ENCODE results near the gene B3GALT5.

B3GALT5 gene

DNA sequence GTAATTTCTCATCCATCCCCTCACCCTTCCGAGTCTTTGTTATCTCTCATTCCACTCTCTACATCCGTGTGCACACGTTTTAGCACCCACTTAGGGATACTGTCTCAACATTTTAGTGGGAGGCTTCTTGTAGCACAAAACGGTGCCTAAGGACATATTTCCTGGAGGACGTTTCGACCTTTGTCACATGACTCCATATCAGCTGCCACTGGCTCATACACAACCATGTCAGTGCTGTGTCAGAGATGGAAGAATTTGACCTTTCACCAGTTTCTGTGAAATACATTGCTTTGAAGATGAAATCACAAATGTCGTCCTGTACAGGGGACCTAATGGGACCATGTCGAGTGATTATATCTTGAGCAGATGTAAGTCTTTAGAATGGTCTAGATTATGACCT is 15.6 kb downstream of the B3GALT5 start:
- no peaks in the 10 kb centered on the region for H3K36me3 Mint-ChIP-seq (ENCODE audit: low read depth)
- H3K4me1 Mint-ChIP-seq (ENCODE audit: low read depth), result no peaks in the 10 kb centered on the region
- peaks cover 20% of the 10 kb centered on the region for H3K27me3 Mint-ChIP-seq
- H3K4me3 Mint-ChIP-seq, result no peak overlapping the region
- no peak for DNase-seq
- no peak overlapping the region for H3K27ac Mint-ChIP-seq
- peaks cover 8% of the 10 kb centered on the region for H3K9me3 Mint-ChIP-seq

DNA sequence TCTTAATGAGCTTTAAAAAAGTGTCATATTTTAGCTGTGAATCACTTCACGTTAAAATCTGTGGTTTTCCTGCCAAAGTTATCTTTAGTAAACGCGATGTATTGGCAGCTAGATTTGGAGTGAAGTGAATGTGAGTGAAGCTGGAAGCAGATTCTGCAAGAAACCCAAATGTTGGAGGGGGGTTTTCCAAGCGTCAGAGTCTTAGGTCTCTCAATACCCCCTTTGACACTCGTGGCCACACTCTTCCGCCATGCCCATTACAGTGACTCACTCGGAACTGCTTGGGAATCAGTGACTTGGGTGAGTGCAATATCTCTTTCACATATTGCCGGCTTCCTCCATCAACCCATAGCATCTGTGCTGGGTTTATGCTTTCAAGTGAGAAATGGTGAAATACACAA is 17.5 kb downstream of the B3GALT5 start:
- no peak overlapping the region for H3K27ac Mint-ChIP-seq
- H3K36me3 Mint-ChIP-seq (ENCODE audit: low read depth), result no peaks in the 10 kb centered on the region
- peaks cover 20% of the 10 kb centered on the region for H3K27me3 Mint-ChIP-seq

DNA sequence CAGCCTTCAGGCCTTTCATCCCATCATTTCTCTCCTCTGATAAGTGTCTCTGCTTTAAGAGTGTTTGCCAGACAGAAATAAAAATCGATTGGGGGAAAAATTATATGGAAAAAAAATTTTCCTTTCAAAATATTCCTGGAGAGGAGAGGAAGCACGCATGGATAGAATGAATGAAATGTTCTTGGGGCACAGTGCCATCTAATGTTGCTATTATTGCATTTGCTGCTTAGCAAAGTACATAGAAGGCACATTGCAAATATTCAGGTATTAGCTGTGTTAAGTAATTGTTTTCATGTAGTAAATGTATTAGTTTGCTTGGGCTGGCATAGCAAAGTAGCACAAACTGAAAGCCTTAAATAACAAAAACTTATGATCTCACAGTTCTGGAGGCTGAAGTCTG is 18.1 kb downstream of the B3GALT5 start:
- H3K27me3 Mint-ChIP-seq, result peaks cover 22% of the 10 kb centered on the region

More for the DNA sequence above, 17.5 kb downstream of the B3GALT5 start:
- Mint-ChIP-seq H3K4me3 (no peak overlapping the region), H3K9me3 (no peaks in the 10 kb centered on the region), H3K4me1 (ENCODE audit: low read depth) (no peaks in the 10 kb centered on the region)
- DNase-seq, result no peak

DNA sequence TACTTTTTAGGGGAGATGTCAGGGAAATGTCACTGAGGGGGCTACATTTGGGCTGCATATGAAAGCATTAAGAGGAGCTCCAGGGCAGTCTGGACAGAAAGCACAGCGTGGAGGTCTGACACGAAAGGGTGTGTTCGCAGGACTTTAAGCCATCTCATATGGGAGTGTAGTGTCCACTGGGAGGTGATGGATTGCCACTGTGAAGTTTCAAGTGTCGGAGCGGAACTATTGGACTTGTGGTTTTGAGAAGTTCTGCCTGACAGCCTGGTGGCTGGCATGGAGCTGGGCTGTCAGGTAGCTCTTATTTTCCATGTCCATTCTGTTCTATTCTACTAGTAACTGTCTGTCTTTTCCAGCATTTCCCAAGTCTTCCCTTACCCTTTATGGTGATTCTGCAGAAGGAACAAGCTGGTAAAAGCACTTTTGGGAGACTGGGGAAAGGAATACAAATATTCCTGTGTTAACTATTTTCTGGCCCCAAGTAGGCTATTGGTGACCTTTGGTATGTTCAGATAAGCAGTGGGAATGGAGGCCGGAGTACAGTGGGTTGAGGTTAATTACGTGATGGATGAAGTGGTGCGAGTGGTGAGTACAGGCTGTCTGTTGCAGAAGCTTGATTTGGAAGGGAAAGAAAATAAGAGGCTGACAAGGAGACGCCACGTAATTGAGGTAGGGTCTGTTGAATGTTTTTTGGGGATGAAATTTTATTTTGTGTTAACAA is 19.3 kb downstream of the B3GALT5 start:
- Mint-ChIP-seq H3K9me3 (no peaks in the 10 kb centered on the region), H3K4me3 (no peak overlapping the region), H3K36me3 (ENCODE audit: low read depth) (no peaks in the 10 kb centered on the region), H3K4me1 (ENCODE audit: low read depth) (no peaks in the 10 kb centered on the region), H3K27me3 (peaks cover 21% of the 10 kb centered on the region), H3K27ac (no peak overlapping the region)
- no peak for DNase-seq

More for the DNA sequence above, 18.1 kb downstream of the B3GALT5 start:
- H3K27ac Mint-ChIP-seq, result no peak overlapping the region
- H3K4me3 Mint-ChIP-seq, result no peak overlapping the region
- DNase-seq, result no peak
- no peaks in the 10 kb centered on the region for H3K36me3 Mint-ChIP-seq (ENCODE audit: low read depth)
- no peaks in the 10 kb centered on the region for H3K9me3 Mint-ChIP-seq
- H3K4me1 Mint-ChIP-seq (ENCODE audit: low read depth), result no peaks in the 10 kb centered on the region

DNA sequence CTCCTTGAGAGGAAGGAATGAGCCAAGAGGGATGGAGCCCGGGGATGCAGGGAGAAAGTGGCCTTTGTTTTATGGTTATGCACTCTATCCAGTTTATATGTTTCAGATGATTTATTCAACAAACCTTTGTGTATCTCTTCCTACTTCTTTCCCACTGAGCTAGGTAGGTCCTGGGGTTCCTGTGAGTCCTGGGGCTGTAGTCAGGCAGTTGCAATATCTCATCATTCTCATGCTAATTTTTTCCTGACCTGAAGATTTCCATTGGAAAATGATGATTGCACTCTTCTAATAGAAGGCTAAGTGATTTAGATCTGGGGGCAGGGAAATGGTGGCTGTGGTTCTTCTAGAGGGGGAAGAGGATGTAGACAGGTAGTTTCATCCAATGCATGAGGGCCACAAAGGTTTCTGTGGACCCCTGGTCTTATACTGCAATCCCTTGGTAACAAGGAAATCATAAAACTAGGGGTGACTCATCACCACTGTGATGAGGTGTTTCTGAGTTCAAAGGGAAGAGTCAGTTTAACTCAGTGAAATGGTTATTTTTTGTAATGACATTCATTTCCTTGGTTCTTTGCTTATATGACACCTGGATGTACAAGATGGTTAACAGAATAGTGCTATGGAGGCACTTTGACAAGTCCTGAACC is 20.2 kb downstream of the B3GALT5 start:
- Mint-ChIP-seq H3K27me3 (peaks cover 26% of the 10 kb centered on the region), H3K36me3 (ENCODE audit: low read depth) (no peaks in the 10 kb centered on the region), H3K4me3 (no peak overlapping the region), H3K27ac (no peak overlapping the region), H3K4me1 (ENCODE audit: low read depth) (no peaks in the 10 kb centered on the region), H3K9me3 (no peaks in the 10 kb centered on the region)
- DNase-seq, result no peak

DNA sequence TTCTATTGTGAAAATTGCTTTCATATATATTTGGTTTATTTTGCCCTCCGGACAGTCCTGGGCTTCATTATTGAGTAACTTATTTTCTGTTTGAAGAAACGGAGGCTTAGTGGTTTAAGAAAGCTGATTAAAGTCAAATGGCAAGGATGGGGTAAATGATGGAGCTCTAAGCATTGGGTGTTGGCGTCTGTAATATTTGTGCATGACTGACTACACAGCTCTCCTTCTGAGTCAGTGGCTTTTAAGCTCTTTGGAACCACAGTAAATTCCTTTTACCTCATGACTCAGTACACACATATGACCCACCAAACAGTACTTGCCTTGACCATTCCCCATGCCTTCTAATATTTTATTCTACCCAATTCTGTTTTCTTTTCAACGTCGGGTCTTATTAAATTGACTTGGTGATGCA is 21.0 kb downstream of the B3GALT5 start:
- Mint-ChIP-seq H3K9me3 (no peaks in the 10 kb centered on the region), H3K27me3 (peaks cover 24% of the 10 kb centered on the region), H3K4me3 (no peak overlapping the region)

DNA sequence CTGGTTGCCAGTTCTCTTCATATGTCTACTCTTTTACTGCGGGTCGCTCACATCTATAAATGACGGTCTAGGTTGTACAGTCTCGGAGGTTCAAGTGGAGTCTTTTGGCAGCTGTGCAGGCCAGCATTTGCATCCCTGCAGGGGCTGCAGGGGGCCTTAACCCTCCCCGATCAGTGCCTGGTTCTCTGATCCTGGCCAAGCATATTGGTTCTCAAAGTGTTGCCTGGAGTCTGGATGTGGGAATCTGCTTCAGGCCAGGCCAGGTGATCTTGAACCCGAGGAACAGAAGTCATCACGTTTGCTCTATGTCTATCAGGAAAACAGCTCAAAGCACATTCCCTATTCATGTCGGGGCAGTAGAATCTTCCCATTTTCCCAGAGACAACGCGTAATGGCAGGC is 21.8 kb downstream of the B3GALT5 start:
- H3K4me1 Mint-ChIP-seq (ENCODE audit: low read depth), result no peaks in the 10 kb centered on the region
- no peak overlapping the region for H3K4me3 Mint-ChIP-seq
- H3K36me3 Mint-ChIP-seq (ENCODE audit: low read depth), result no peaks in the 10 kb centered on the region
- no peak for DNase-seq
- H3K9me3 Mint-ChIP-seq, result no peaks in the 10 kb centered on the region
- H3K27me3 Mint-ChIP-seq, result peaks cover 24% of the 10 kb centered on the region
- no peak overlapping the region for H3K27ac Mint-ChIP-seq

More for the DNA sequence above, 21.0 kb downstream of the B3GALT5 start:
- H3K4me1 Mint-ChIP-seq (ENCODE audit: low read depth), result no peaks in the 10 kb centered on the region
- H3K36me3 Mint-ChIP-seq (ENCODE audit: low read depth), result no peaks in the 10 kb centered on the region
- DNase-seq, result no peak
- no peak overlapping the region for H3K27ac Mint-ChIP-seq

DNA sequence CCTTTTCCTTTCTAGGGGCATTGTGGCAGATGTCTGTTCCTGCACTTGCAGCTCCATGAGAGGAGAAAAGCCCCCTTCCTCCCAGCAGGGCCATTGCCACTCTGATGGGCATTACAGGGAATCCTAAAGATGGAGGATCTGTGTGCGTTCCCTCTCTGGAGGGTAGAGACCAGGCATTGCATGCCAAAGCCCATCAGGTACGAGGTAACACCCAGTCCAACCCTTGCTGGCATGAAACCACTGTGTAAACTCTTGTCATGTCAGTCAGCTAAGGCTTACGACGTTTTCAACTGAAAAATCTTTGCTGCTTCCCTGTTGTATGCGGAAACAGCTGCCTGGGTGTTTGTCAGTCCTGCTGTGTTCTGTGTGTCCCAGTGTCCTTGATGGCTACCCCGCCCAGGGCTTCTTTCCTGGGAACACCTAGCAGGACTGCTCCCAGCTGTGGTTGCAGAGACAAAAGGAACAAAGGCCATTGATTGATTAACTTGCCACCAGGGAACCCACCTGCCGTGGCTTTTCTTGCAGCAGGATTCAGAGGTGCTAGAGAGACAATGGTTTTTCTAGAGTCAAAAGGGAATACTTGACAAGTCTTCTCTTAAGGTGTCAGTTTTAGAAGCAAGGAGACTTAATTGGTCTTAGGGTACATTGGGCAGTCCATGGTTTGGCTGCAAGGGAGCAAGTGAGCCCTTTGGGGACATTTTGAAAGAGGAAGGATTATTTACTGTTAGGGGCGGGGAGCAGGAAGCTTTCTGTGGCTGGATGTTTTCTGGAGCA is 24.6 kb downstream of the B3GALT5 start:
- Mint-ChIP-seq H3K4me3 (no peak overlapping the region), H3K9me3 (no peaks in the 10 kb centered on the region), H3K27ac (no peak overlapping the region), H3K4me1 (ENCODE audit: low read depth) (no peaks in the 10 kb centered on the region), H3K27me3 (peaks cover 29% of the 10 kb centered on the region), H3K36me3 (ENCODE audit: low read depth) (no peaks in the 10 kb centered on the region)
- DNase-seq, result no peak

DNA sequence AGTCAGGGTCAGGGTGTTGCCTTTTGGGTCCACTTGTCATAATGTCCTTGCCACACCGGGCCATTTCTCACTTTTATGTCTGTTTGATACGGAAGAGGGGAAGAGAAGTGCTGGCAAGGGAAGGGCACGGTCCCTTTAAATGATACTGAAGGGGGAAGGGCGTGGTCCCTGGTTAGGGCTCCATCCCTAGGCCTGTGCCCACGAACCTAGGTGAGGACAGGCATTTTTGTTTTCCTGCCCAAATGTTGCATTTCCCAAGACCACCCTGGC is 25.2 kb downstream of the B3GALT5 start:
- H3K36me3 Mint-ChIP-seq (ENCODE audit: low read depth), result no peaks in the 10 kb centered on the region
- no peak overlapping the region for H3K4me3 Mint-ChIP-seq
- no peak for DNase-seq
- H3K27me3 Mint-ChIP-seq, result peaks cover 29% of the 10 kb centered on the region
- H3K27ac Mint-ChIP-seq, result no peak overlapping the region
- H3K4me1 Mint-ChIP-seq (ENCODE audit: low read depth), result no peaks in the 10 kb centered on the region
- H3K9me3 Mint-ChIP-seq, result no peaks in the 10 kb centered on the region

DNA sequence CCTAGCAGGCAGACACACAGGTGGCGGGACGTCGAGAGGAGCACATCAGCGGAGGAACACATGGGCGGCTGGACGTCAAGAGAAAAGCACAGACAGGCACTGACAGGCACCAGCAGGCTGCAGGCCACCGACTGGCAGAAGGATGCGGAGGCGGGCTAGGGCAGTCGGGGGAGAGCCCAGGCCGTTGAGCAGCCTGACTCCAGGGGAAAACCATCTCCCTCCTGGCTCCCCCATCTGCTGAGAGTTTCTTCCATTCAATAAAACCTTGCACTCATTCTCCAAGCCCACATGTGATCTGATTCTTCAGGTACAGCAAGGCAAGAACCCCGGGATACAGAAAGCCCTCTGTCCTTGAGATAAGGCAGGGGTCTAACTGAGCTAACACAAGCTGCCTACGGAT is 25.5 kb downstream of the B3GALT5 start:
- H3K4me3 Mint-ChIP-seq, result no peak overlapping the region
- no peaks in the 10 kb centered on the region for H3K36me3 Mint-ChIP-seq (ENCODE audit: low read depth)
- H3K27me3 Mint-ChIP-seq, result peaks cover 29% of the 10 kb centered on the region
- DNase-seq, result no peak
- H3K4me1 Mint-ChIP-seq (ENCODE audit: low read depth), result no peaks in the 10 kb centered on the region
- no peak overlapping the region for H3K27ac Mint-ChIP-seq
- no peaks in the 10 kb centered on the region for H3K9me3 Mint-ChIP-seq

DNA sequence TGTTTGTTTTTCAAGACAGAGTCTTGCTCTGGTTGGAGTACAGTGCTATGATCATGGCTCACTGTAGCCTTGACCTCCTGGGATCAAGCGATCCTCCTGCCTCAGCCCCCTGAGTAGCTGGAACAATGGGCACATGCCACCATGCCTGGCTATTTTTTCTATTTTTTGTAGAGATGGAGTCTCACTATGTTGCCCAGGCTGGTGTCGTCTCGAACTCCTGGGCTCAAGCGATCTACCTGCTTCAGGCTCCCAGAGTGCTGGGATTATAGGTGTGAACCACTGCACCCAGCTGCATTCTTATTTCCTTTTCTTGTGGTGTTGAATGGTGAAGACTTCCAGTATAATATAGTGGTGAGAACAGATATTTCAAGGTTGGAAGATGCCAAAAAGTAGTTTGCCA is 28.0 kb downstream of the B3GALT5 start:
- H3K27ac Mint-ChIP-seq, result no peak overlapping the region
- H3K4me1 Mint-ChIP-seq (ENCODE audit: low read depth), result no peaks in the 10 kb centered on the region
- H3K36me3 Mint-ChIP-seq (ENCODE audit: low read depth), result no peaks in the 10 kb centered on the region
- DNase-seq, result no peak
- H3K9me3 Mint-ChIP-seq, result no peaks in the 10 kb centered on the region
- H3K4me3 Mint-ChIP-seq, result no peak overlapping the region
- H3K27me3 Mint-ChIP-seq, result peaks cover 28% of the 10 kb centered on the region

DNA sequence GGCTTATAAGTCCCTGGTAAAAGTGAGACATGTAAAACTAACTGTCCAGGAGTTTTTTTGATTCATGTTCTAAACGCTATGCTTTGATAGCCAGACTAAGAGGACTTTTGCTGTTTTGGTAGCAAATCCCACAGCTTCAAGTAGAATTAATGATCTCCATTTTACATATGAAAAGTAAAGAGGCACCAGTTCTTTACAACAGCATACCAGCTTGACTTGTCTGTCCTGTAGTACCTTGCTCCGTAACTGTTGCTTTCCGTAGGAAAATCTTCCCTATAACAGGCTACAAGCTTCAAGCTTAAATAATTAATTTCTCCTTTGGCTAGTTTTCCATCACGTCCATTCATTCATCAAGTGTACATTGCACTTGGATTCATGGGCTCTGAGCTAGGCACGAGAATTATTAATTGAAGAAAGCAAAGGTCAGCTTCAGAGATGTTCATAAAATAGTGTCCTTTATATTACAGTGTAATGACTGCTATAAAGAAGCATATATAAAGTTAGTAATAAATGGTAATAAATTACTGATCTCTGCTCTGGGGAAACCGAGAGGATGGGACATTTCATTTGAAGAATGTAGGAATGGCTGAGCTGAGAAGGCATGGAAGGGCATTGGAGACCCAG is 29.2 kb downstream of the B3GALT5 start:
- Mint-ChIP-seq H3K27me3 (peaks cover 18% of the 10 kb centered on the region), H3K4me1 (ENCODE audit: low read depth) (no peaks in the 10 kb centered on the region), H3K9me3 (no peaks in the 10 kb centered on the region), H3K36me3 (ENCODE audit: low read depth) (no peaks in the 10 kb centered on the region), H3K4me3 (no peak overlapping the region), H3K27ac (no peak overlapping the region)
- no peak for DNase-seq

DNA sequence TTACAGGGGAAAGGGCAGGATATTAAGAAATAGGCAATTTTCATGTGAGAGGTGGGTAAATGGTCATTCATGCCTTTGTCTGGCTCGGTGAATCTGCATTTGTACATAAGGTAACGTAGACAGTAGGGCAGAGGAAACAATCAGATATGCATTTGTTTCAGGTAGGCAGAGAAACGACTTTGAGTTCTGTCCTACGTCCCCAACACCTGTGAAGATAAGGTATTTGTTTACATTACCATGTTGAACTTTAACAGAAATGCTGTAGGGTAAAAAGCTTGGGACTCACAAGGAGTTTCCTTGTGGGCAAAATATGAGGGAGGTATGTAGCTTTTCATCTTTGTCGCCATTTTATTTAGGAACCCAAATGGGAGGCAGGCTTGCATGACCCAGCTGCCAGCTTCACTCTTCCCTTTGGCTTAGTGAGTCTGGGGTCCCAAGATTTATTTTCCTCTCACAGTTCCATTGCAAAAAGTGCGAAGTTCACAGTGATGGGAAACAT is 31.4 kb downstream of the B3GALT5 start:
- no peaks in the 10 kb centered on the region for H3K36me3 Mint-ChIP-seq (ENCODE audit: low read depth)
- no peak for DNase-seq
- no peak overlapping the region for H3K27ac Mint-ChIP-seq
- H3K9me3 Mint-ChIP-seq, result no peaks in the 10 kb centered on the region
- H3K27me3 Mint-ChIP-seq, result peaks cover 16% of the 10 kb centered on the region
- no peak overlapping the region for H3K4me3 Mint-ChIP-seq
- H3K4me1 Mint-ChIP-seq (ENCODE audit: low read depth), result no peaks in the 10 kb centered on the region

DNA sequence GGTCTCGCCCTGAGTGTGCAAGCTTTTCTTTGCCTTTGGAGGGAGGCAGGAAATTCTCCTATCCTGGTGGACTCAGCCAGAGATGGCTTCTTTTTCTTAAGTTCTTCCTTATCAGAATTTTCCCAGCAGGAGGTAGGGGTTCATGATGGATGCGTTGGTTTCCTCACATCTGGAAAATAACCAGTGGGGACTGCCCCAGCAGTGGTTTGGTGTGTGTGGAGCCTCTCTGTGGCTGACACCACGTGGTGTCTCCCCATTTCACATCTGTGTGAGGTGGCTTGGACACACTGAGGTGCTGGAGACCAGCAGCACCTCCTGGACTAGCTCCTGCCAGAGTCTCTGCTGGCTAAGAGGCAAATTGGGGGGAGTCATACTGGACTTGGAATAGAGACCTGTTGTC is 32.6 kb downstream of the B3GALT5 start:
- no peaks in the 10 kb centered on the region for H3K9me3 Mint-ChIP-seq
- no peaks in the 10 kb centered on the region for H3K36me3 Mint-ChIP-seq (ENCODE audit: low read depth)
- H3K27me3 Mint-ChIP-seq, result peaks cover 14% of the 10 kb centered on the region
- H3K4me1 Mint-ChIP-seq (ENCODE audit: low read depth), result no peaks in the 10 kb centered on the region
- H3K27ac Mint-ChIP-seq, result no peak overlapping the region
- H3K4me3 Mint-ChIP-seq, result no peak overlapping the region
- DNase-seq, result no peak

DNA sequence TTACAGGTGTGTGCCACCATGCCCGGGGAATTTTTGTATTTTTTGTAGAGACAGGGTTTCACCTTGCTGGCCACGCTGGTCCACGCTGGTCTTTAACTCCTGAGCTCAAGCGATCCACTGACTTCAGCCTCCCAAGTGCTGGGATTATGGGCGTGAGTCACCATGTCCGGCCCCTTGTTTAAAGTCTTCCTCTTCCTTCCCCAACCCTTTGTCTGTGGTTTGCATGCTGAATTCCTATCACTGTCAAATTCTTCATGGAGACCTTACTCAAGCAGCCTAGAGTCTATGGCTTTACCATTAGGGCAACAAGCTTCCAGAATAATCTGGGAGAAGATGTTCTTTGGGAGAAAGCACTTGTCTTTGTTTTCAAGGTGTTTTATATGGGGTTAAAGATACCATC is 34.7 kb downstream of the B3GALT5 start:
- peaks cover 4% of the 10 kb centered on the region for H3K27me3 Mint-ChIP-seq
- no peaks in the 10 kb centered on the region for H3K36me3 Mint-ChIP-seq (ENCODE audit: low read depth)
- no peak for DNase-seq
- H3K4me1 Mint-ChIP-seq (ENCODE audit: low read depth), result no peaks in the 10 kb centered on the region
- no peak overlapping the region for H3K4me3 Mint-ChIP-seq
- H3K27ac Mint-ChIP-seq, result no peak overlapping the region
- H3K9me3 Mint-ChIP-seq, result no peaks in the 10 kb centered on the region

All from activated T-cell treated with anti-CD3 and anti-CD28 coated beads, Interleukin-2, amount 50 U/mL, for 24 hours (primary cell).